Measurements from ENCODE around the gene VPS37C. TPM values are rescaled to one million over a fixed set of nuclear protein-coding genes. Genes with fewer than 3 reads are reported as not detected.

Gene VPS37C
- total and polyA plus RNA-seq, 2 of the 13 experiments (the other 11 are each of a cell fraction or from before 2014, with no cell fraction given): 7.5 to 8.8 TPM

GRCh38 chr11:61082062-61082870 lies 79.0 kb downstream of the VPS37C start:
- no peak overlapping the region for H2AFZ ChIP-seq (ENCODE audit: low read length)
- POLR2A ChIA-PET: no interaction called here
- H3K4me2 ChIP-seq (ENCODE audit: low read depth, low read length): no peak overlapping the region
- no peak overlapping the region for H3K9ac ChIP-seq (ENCODE audit: insufficient read depth, low read depth, low read length)
- in situ Hi-C loops (cut with HindIII; ENCODE audit: extremely low pct_ligation_motif_present, low pct_unique_long_range_greater_than_20kb) (no loop called here), intact Hi-C loops (cut with micrococcal nuclease; ENCODE audit: unreplicated experiment) (no loop called here)
- H3K27me3 ChIP-seq (ENCODE audit: control insufficient read depth in 1 of 2, insufficient read depth in 2 of 2, low read length in 2 of 2): peaks cover 5 to 47% of the 10 kb centered on the region in 2 experiments; a peak in 3 of 5 replicates
- FAIRE-seq (no peak), ATAC-seq (no peak), DNase-seq (ENCODE audit: low spot score) (no peak)
- CTCF ChIA-PET (ENCODE audit: low intra/inter-chr PET ratio, low total read pairs): no interaction called here
- H3K4me3 ChIP-seq (replicated peaks in 1 of 3; ENCODE audit: insufficient read depth in 1 of 3, low read depth in 2 of 3, low read length in 3 of 3): no peak overlapping the region
- H3K9me3 ChIP-seq (ENCODE audit: low read length): no peaks in the 10 kb centered on the region
- no peaks in the 10 kb centered on the region for H3K36me3 ChIP-seq (replicated peaks in 1 of 2; ENCODE audit: control insufficient read depth in 1 of 2, insufficient read depth in 2 of 2, low read length in 2 of 2)
- BruUV-seq (replicated peaks): no TSS peak
- TF ChIP-seq, protein P1, sequence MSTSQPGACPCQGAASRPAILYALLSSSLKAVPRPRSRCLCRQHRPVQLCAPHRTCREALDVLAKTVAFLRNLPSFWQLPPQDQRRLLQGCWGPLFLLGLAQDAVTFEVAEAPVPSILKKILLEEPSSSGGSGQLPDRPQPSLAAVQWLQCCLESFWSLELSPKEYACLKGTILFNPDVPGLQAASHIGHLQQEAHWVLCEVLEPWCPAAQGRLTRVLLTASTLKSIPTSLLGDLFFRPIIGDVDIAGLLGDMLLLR (CRISPR knock-in tag; IDR thresholded peaks at IDR 0.05): no peak
- no peak for TF ChIP-seq IKZF4 (CRISPR knock-in tag; IDR thresholded peaks at IDR 0.05; ENCODE audit: borderline replicate concordance, low read depth, not compliant biosample characterization)
- no peak for TF ChIP-seq ZNF12 (CRISPR knock-in tag; IDR thresholded peaks at IDR 0.05)
- TF ChIP-seq ZNF644 (CRISPR knock-in tag; IDR thresholded peaks at IDR 0.05; ENCODE audit: low read depth): no peak
- no peaks in the 10 kb centered on the region for H3K79me2 ChIP-seq (ENCODE audit: insufficient read depth, low read length)
- H3K27ac ChIP-seq (ENCODE audit: extremely low read length, insufficient read depth, low read length): no peak overlapping the region
- H3K4me1 ChIP-seq (ENCODE audit: insufficient read depth, low read length): no peaks in the 10 kb centered on the region
- H4K20me1 ChIP-seq (ENCODE audit: insufficient read depth, low read length): no peaks in the 10 kb centered on the region
- 8% methylated on average over 9 of the region's 18 CpGs for WGBS (ENCODE audit: low lambda C conversion rate)

DNA sequence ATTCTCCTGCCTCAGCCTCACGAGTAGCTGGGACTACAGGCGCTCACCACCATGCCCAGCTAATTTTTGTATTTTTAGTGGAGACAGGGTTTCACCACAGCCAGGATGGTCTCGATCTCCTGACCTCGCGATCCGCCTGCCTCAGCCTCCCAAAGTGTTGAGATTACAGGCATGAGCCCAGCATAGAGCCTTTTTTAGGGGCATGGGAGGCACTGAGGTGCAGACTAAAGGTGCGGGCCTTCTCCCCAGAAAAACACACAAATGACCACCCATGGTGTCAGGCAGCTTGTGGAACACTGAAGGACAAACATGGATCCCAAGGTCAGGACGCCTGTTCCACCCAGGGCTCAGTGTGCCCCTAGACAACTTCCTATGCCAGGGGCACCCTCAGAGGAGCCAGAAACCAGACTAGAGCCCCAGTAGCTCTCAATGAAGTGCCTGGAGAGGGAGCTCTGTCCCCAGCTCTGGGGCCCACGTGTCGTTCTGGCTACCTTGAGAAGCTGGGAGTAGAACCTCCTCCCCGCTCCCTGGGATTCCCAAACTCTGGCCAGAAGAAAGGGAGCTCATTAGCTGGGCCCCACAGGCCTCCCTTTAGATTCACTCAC lies 80.1 kb downstream of the VPS37C start:
- Histone ChIP-seq H3K27ac (ENCODE audit: extremely low read length, insufficient read depth, low read length) (no peak overlapping the region), H3K79me2 (ENCODE audit: insufficient read depth, low read length) (no peaks in the 10 kb centered on the region), H3K9ac (ENCODE audit: insufficient read depth, low read depth, low read length) (no peak overlapping the region), H3K4me1 (ENCODE audit: insufficient read depth, low read length) (no peaks in the 10 kb centered on the region), H3K36me3 (replicated peaks in 1 of 2; ENCODE audit: control insufficient read depth in 1 of 2, insufficient read depth in 2 of 2, low read length in 2 of 2) (no peaks in the 10 kb centered on the region), H3K9me3 (ENCODE audit: low read length) (no peaks in the 10 kb centered on the region), H3K4me3 (replicated peaks in 1 of 3; ENCODE audit: insufficient read depth in 1 of 3, low read depth in 2 of 3, low read length in 3 of 3) (no peak overlapping the region), H2AFZ (ENCODE audit: low read length) (no peak overlapping the region), H4K20me1 (ENCODE audit: insufficient read depth, low read length) (no peaks in the 10 kb centered on the region), H3K4me2 (ENCODE audit: low read depth, low read length) (no peak overlapping the region), H3K27me3 (ENCODE audit: control insufficient read depth in 1 of 2, insufficient read depth in 2 of 2, low read length in 2 of 2) (peaks cover 5 to 49% of the 10 kb centered on the region in 2 experiments; a peak in 3 of 5 replicates)
- ChIA-PET POLR2A (no interaction called here), CTCF (ENCODE audit: low intra/inter-chr PET ratio, low total read pairs) (no interaction called here)
- 37% methylated on average over 7 of the region's 11 CpGs for WGBS (ENCODE audit: low lambda C conversion rate)
- BruUV-seq (replicated peaks): no TSS peak
- FAIRE-seq (no peak), ATAC-seq (peak; percentile 39; the same call in 1 of the 3 replicates), DNase-seq (ENCODE audit: low spot score) (no peak)
- intact Hi-C loops (cut with micrococcal nuclease; ENCODE audit: unreplicated experiment): no loop called here
- in situ Hi-C loops (cut with HindIII; ENCODE audit: extremely low pct_ligation_motif_present, low pct_unique_long_range_greater_than_20kb): no loop called here
- no peak for TF ChIP-seq SRSF4 (IDR thresholded peaks at IDR 0.05; ENCODE audit: low read depth, low read length, poor library complexity, severe bottlenecking)
- no peak for TF ChIP-seq TP53 (CRISPR knock-in tag; conservative IDR thresholded peaks at IDR 0.05)
- TF ChIP-seq ZNF34 (CRISPR knock-in tag; IDR thresholded peaks at IDR 0.05; ENCODE audit: borderline replicate concordance): no peak
- TF ChIP-seq, protein P2, sequence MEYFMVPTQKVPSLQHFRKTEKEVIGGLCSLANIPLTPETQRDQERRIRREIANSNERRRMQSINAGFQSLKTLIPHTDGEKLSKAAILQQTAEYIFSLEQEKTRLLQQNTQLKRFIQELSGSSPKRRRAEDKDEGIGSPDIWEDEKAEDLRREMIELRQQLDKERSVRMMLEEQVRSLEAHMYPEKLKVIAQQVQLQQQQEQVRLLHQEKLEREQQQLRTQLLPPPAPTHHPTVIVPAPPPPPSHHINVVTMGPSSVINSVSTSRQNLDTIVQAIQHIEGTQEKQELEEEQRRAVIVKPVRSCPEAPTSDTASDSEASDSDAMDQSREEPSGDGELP (IDR thresholded peaks at IDR 0.05; ENCODE audit: borderline replicate concordance, low read depth): no peak
- TF ChIP-seq ZNF703 (CRISPR knock-in tag; IDR thresholded peaks at IDR 0.05; ENCODE audit: borderline replicate concordance): no peak
- TF ChIP-seq TCF12 (IDR thresholded peaks at IDR 0.05): no peak
- TF ChIP-seq TCF12 (CRISPR knock-in tag; IDR thresholded peaks at IDR 0.05): no peak
- TF ChIP-seq, protein P3, sequence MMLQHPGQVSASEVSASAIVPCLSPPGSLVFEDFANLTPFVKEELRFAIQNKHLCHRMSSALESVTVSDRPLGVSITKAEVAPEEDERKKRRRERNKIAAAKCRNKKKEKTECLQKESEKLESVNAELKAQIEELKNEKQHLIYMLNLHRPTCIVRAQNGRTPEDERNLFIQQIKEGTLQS (CRISPR knock-in tag; IDR thresholded peaks at IDR 0.05): no peak
- no peak for TF ChIP-seq ZFP37 (CRISPR knock-in tag; IDR thresholded peaks at IDR 0.05; ENCODE audit: borderline replicate concordance)
- TF ChIP-seq RFX5 (IDR thresholded peaks at IDR 0.05; ENCODE audit: low read depth, low read length): no peak

Data from HepG2 (cell line).